PFSK-1 (cell line): ENCODE results near the gene SGK1.

ENCODE experiments used
- FOXP2 ChIP-seq: optimal IDR thresholded peaks from 2 replicates; pipeline ENCODE3; 2011; ENCODE audit warnings: borderline replicate concordance, control low read depth, inconsistent platforms; ENCODE audit not compliant: insufficient read depth; ENCODE audit errors: extremely low read length, extremely low read depth
- POLR2AphosphoS5 ChIP-seq: IDR thresholded peaks from 2 replicates; pipeline ENCODE4 v1.6.1; 2012; ENCODE audit warnings: low read depth, mild to moderate bottlenecking, control low read depth, low read length, moderate library complexity
- SIN3A ChIP-seq: IDR thresholded peaks from 2 replicates; pipeline ENCODE4 v1.6.1; 2012; ENCODE audit warnings: mild to moderate bottlenecking, low read length, moderate library complexity, borderline replicate concordance; ENCODE audit not compliant: insufficient read depth
- TF ChIP-seq, protein P1 (sequence below), 2 experiments: IDR thresholded peaks; 2 replicates each; pipeline versions ENCODE4 v1.6.1 to v1.8.0; 2011 to 2012; ENCODE audit warnings: low read depth in 2 of 2, low read length in 2 of 2, control low read depth in 1 of 2, inconsistent platforms in 1 of 2, mild to moderate bottlenecking in 1 of 2, moderate library complexity in 1 of 2; ENCODE audit not compliant: insufficient read depth in 1 of 2

DNA sequence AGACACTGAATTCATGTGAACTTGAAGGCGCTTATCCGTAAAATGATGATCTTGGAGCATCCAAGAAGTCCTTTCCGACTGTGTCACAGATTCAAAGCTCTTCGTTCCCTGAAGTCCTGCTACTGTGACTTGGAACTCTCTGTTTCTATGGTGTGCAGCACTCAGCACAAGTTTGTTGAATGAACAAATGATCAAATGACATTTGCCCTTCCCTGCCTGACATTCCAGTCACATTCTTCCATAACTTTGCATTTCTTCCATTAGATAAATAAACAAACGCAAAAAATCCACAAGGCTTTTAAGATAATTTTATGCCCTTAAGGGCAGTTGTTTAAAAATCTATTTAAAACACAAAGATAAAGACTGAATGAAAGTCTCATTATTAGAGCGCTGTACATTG lies 39.9 kb downstream of the SGK1 start:
- no peak for TF ChIP-seq POLR2AphosphoS5
- TF ChIP-seq, protein P1, sequence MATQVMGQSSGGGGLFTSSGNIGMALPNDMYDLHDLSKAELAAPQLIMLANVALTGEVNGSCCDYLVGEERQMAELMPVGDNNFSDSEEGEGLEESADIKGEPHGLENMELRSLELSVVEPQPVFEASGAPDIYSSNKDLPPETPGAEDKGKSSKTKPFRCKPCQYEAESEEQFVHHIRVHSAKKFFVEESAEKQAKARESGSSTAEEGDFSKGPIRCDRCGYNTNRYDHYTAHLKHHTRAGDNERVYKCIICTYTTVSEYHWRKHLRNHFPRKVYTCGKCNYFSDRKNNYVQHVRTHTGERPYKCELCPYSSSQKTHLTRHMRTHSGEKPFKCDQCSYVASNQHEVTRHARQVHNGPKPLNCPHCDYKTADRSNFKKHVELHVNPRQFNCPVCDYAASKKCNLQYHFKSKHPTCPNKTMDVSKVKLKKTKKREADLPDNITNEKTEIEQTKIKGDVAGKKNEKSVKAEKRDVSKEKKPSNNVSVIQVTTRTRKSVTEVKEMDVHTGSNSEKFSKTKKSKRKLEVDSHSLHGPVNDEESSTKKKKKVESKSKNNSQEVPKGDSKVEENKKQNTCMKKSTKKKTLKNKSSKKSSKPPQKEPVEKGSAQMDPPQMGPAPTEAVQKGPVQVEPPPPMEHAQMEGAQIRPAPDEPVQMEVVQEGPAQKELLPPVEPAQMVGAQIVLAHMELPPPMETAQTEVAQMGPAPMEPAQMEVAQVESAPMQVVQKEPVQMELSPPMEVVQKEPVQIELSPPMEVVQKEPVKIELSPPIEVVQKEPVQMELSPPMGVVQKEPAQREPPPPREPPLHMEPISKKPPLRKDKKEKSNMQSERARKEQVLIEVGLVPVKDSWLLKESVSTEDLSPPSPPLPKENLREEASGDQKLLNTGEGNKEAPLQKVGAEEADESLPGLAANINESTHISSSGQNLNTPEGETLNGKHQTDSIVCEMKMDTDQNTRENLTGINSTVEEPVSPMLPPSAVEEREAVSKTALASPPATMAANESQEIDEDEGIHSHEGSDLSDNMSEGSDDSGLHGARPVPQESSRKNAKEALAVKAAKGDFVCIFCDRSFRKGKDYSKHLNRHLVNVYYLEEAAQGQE (IDR thresholded peaks at IDR 0.05; ENCODE audit: insufficient read depth in 1 of 2, low read depth in 2 of 2, low read length in 2 of 2), result no peak
- TF ChIP-seq FOXP2, result no peak
- TF ChIP-seq SIN3A, result no peak
